GM21576 (cell line): ENCODE data around the gene ATP2B2.

Experiments
- ATAC-seq: cut with Tn5 transposase; IDR thresholded peaks from one replicate; pipeline ENCODE4 v1.9.1; 2021; ENCODE audit warnings: mild to moderate bottlenecking, moderate library complexity; ENCODE audit not compliant: unreplicated experiment

Gene ATP2B2

GRCh38 chr3:10350324-10350985 is 154.9 kb downstream of the ATP2B2 start:
- no peak for ATAC-seq

- no peak for ATAC-seq
These were observed 155.6 kb downstream of the ATP2B2 start for GRCh38 chr3:10349801-10350200.

- no peak for ATAC-seq
These were observed 157.0 kb downstream of the ATP2B2 start for GRCh38 chr3:10348404-10348721.

DNA sequence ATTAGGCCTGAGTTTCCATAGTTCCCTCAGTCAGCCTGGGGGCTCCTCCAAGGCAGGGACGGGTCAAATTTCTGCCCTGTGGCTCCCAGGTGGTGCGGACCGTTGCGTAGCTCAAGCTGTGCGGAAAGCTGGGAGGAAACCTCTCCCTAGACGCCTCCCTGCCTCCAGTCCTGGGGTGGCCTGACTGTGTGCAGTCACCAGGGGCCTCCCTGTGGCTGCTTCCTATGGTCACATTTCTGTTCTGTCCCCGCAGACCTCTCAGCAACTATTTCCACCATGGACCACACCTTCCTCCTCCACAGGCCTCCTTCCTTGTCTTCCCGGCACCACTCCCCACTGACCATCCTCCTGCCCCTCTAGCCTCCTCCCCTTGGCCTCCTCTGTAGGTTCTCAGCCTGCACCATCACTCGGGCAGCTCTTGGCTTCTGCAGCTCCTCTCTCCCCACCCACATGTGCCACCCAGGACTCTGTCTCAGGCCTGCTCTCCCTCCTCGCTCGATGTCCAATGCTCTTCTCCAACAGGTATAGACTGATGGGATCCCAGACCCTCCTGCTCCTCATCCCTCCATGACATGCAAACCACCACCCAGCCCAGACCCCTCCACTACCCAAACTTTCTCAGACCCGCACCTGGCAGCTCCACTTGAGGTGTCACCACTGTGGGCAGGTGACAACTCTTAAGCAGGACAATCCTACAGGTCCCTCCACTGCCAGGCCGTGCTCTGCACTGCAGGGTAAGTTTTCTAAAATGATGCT is 157.6 kb downstream of the ATP2B2 start:
- ATAC-seq: no peak

- no peak for ATAC-seq
These were observed 159.5 kb downstream of the ATP2B2 start for GRCh38 chr3:10345911-10346310.

DNA sequence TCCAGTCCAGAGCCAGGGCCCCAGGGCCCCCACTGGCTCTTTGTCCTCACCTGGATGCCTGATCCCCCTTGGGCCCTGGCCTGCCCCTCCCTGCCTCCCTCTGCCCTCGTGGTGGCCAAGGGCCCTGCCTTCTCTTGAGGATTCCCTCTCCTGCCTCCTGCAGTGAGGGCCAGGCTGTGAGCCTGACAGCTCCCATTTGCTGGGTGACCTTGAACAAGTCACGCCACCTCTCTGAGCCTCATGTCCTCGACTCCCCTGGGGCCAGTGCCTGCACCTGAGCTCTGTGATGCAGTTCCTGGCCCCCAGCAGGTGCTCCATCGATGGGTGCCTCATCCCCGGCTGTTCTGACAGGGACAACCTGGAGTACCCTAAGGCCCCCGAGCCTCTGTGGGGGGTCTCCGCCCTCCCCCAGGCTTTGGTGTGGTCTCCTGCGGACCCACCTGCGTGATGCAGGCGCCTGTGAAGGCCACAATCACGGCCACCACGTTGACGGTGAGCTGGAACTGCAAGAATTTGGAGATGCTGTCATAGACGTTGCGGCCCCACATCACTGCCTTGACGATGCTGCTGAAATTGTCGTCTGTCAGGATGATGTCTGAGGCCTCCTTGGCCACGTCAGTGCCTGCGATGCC is 160.3 kb downstream of the ATP2B2 start:
- ATAC-seq: no peak

DNA sequence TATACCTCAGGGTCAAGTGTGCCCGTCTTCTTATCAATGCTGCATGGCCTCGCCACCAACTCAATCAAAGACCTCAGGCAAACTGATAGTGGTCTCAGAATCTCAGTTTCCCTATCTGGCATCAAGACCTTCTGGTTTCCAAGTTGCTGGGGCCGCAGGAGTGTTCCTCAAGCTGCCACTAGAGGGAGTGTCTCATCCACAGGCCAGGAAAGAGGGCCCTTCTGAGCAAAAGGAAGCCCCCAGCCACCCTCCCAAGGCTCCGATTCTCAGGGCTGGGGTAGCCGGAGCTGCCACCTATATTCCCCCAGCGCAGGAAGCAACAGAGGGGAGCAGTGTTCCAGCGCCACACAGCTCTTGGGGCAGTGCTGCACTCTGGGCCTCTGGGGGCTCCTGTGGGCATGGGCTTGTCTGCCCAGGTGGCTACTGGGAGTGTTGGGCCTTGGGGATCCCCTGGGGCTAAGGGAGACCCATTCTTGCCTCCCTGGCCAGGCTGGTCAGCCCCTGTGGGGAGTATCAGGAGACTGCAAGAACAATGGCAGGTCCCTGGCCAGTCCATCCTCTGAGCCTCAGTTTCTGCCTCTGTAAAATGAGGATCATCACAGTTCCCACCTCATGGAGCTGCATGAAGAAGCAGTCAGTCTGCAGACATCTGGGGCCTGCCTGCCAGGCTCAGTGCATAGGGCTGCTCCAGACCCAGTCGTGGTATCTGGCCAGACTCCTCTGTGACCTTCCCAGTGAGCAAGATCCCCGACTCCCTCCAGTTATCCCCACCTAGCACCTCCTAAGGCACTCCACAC is 161.0 kb downstream of the ATP2B2 start:
- ATAC-seq: no peak

- no peak for ATAC-seq
These were observed 161.9 kb downstream of the ATP2B2 start for GRCh38 chr3:10343526-10343925.

GRCh38 chr3:10342781-10343180 is 162.6 kb downstream of the ATP2B2 start:
- ATAC-seq: no peak

DNA sequence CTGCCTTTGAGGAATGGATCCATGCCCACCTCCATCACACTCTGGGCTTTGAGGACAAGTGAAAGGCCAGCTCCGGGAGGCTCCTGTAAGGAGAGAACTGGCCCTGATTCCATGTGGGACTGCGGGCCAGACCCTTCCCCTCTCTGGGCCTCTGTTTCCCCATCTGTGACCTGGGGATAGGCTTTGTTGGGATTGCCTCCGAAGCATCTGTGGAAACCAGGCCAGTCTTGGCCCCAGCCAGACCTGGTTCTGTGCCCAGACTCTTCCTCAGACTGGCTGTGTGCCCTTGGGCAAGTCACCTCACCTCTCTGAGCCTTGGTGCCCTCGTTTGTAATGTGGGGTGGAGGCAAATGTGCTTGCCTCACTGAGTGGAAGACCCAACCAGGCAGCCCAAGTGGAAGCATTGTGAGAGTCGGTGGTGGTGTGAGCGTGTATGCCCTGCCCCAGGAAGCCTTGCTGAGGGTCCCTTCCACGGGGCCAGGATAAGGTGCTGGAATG is 163.4 kb downstream of the ATP2B2 start:
- ATAC-seq: no peak

- ATAC-seq: no peak
These were observed 164.9 kb downstream of the ATP2B2 start for GRCh38 chr3:10340476-10340875.

DNA sequence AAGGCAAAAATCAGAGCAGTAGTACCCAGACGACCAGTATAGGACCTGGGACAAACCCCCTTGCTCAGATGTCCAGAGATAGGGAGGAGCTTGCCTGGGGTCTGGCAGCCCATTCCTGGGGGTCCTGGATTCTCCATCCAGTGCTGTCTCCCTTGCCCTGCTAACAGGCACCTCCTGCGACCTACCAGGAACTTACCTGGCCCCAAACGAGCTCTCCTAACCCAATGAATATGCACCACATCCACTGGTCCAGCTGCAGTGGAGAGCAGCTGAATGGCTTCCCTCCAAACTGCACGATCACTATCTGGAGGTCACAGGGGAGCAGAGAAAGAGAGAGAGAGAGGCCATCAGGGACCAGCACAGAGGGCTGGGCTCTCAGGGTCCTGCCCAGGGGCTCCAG is 165.3 kb downstream of the ATP2B2 start:
- ATAC-seq: no peak

- ATAC-seq: no peak
These were observed 165.9 kb downstream of the ATP2B2 start for GRCh38 chr3:10339376-10339955.

- no peak for ATAC-seq
These were observed 166.6 kb downstream of the ATP2B2 start for GRCh38 chr3:10338591-10339353.

GRCh38 chr3:10338164-10338470 is 167.3 kb downstream of the ATP2B2 start:
- ATAC-seq: no peak

DNA sequence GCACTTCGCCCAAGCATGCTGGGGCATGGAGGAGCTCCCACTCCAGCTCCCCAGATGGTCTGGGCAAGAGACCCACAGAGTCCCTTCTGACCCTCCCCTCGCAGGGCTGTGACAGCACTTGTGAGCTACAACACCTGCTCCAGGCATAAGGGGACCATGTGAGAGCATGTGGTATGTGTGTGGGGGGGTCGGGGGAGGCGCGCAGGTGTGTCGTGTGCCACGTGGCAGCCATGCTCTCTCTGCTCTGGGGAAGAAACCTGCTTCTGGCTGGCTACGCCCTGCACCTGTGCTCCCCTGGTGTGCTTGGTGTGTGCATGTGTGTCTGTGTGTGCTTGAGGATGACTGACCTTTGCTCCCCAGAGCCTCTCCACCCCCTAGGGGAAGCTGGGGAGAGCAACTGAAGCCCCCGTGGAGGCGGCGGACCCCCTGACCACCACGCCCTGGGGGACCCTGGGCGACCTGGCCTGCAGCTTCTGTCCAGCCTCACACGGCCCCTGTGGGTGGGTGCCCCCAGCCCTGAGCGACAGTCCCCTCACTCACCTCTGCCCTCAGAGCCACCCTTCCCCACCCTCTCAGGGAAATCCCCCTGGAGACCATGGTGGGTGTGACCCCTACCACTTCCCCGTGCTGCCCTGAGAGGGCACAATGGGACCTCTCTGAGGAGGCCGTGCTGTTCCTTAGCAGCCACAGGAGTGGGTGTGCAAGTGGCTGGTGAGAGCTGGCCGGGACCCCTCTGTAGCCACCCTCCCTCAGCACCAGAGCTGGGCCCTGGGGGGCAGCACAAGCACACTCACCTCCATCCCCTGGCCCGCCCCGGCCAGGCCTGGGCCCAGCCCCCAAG is 167.8 kb downstream of the ATP2B2 start:
- ATAC-seq: no peak

DNA sequence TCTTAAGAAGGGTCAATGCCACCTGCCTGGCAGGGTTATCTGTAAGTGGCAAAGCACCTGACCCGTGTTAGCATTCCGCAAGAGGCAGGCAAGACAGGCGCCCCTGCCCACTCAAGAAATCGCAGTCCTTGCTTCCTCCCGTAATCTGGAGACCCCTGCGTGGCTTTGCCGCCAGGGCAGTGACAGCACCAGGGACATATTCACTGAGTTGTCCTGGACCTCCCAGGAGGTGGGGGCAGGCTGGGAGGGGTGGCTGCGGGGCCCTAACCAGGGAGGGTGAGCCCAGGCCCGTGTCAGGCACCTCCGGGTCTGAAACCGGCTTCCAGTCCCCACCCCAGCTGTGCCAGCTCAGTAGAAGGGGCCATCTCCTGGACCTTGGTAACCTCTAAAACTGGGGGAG is 168.6 kb downstream of the ATP2B2 start:
- ATAC-seq: no peak

GRCh38 chr3:10335871-10336622 is 169.3 kb downstream of the ATP2B2 start:
- no peak for ATAC-seq
